Common myeloid progenitor, CD34-positive (primary cell): Measurements from ENCODE around the gene OSBPL9.
"Not testable (repeated sequence)": the region's sequence is repeated elsewhere in the genome, so short reads cannot be mapped to it uniquely, and the experiment has no call there.

Experiments
- CTCF ChIA-PET: fragments of 350-600 bp; sonication (Branson Sonifier 250); formaldehyde crosslinking; loops from one replicate; lab custom pipeline; 2021; ENCODE audit warnings: antibody characterized with exemption; lab: Charles Lee
- POLR2A ChIA-PET: fragments of 350-600 bp; sonication (Branson Sonifier 250); formaldehyde crosslinking; loops from one replicate; lab custom pipeline; 2021; ENCODE audit warnings: antibody characterized with exemption; lab: Charles Lee
- DNase-seq, 3 donors: peaks; one replicate each; pipeline versions ENCODE4 v3.0.0 to v3.0.0-alpha.2; 2013
- H3K27ac ChIP-seq, 2 experiments: 1 replicate in 1 of 2; 2 replicates in 1 of 2; pipeline ENCODE4 v1.7.0; 2013; ENCODE audit warnings: inconsistent platforms in 2 of 2, low read length in 2 of 2, mild to moderate bottlenecking in 2 of 2, low read depth in 1 of 2, moderate library complexity in 1 of 2; ENCODE audit not compliant: severe bottlenecking in 2 of 2, insufficient read depth in 1 of 2, poor library complexity in 1 of 2
- H3K27me3 ChIP-seq, 5 experiments: replicated peaks in 2 of 5; 1 replicate in 3 of 5; 2 replicates in 2 of 5; pipeline versions ENCODE4 v1.6.1 to v1.7.0; 2013; ENCODE audit warnings: low read length in 4 of 5, mild to moderate bottlenecking in 2 of 5, moderate library complexity in 2 of 5, inconsistent platforms in 1 of 5; ENCODE audit not compliant: insufficient read depth in 5 of 5, control insufficient read depth in 4 of 5
- H3K36me3 ChIP-seq, 4 experiments: 1 replicate in 2 of 4; 2 replicates in 2 of 4; pipeline versions ENCODE4 v1.6.1 to v1.7.0; 2013; ENCODE audit warnings: low read length in 3 of 4, control low read depth in 1 of 4, mild to moderate bottlenecking in 1 of 4; ENCODE audit not compliant: control insufficient read depth in 4 of 4, insufficient read depth in 4 of 4
- H3K4me1 ChIP-seq, 4 experiments: 1 replicate in 3 of 4; 2 replicates in 1 of 4; pipeline versions ENCODE4 v1.6.1 to v1.7.1; 2013; ENCODE audit warnings: low read length in 3 of 4, mild to moderate bottlenecking in 3 of 4, control low read depth in 1 of 4, inconsistent platforms in 1 of 4, moderate library complexity in 1 of 4; ENCODE audit not compliant: control insufficient read depth in 4 of 4, insufficient read depth in 4 of 4; ENCODE audit errors: control extremely low read depth in 1 of 4
- H3K4me3 ChIP-seq, 7 experiments: 1 replicate in 4 of 7; 2 replicates in 3 of 7; pipeline versions ENCODE4 v1.5.1 to v1.7.0; 2013; ENCODE audit warnings: mild to moderate bottlenecking in 7 of 7, low read length in 6 of 7, moderate library complexity in 6 of 7, inconsistent platforms in 2 of 7, low read depth in 2 of 7, control low read depth in 1 of 7; ENCODE audit not compliant: insufficient read depth in 4 of 7, control insufficient read depth in 1 of 7; ENCODE audit errors: extremely low read depth in 1 of 7
- H3K9me3 ChIP-seq, 5 experiments: 1 replicate in 4 of 5; 2 replicates in 1 of 5; pipeline versions ENCODE4 v1.6.1 to v1.7.1; 2013; ENCODE audit warnings: low read length in 4 of 5, mild to moderate bottlenecking in 2 of 5, inconsistent platforms in 1 of 5, low read depth in 1 of 5, moderate library complexity in 1 of 5; ENCODE audit not compliant: control insufficient read depth in 4 of 5, insufficient read depth in 2 of 5; ENCODE audit errors: control extremely low read depth in 1 of 5
- WGBS: methylation state at CpG from one replicate; pipeline ENCODE4 v1.1.5; 2013; ENCODE audit not compliant: insufficient coverage; 5-methylcytosine and 5-hydroxymethylcytosine counted together

OSBPL9 gene

DNA sequence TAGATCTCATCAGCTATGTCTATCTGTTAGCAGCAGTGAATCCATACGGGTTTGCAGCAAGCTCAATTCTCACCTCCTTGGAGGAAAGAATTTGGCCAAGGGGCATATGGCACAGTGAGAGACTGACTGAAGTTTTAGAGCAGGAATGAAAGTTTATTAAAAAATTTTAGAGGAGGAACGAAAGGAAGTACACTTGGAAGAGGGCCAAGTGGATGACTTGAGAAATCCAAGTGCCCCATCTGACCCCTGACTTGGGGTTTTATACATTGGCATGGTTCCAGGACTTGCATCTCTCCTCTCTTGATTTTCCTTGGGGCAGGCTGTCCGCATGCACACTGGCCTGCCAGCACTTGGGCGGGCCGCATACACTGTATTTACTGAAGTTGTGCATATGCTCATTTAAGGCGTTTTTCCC lies 9.2 kb upstream of the OSBPL9 start:
- no peaks in the 10 kb centered on the region for H3K36me3 ChIP-seq
- ChIA-PET POLR2A (no interaction called here), CTCF (interaction anchor here (1.8 kb wide), 1 partner anchor 16 kb away, joined by 4 read pairs; no protein-coding TSS in a partner anchor)
- peaks cover 5 to 22% (median 10%) of the 10 kb centered on the region in 4 experiments for H3K4me1 ChIP-seq
- no peaks in the 10 kb centered on the region for H3K9me3 ChIP-seq
- peak; percentile 46 to 78 (median 75) for DNase-seq
- no peak overlapping the region for H3K27ac ChIP-seq
- no peak overlapping the region for H3K4me3 ChIP-seq
- 8% methylated on average over 2 of the region's 6 CpGs for WGBS
- H3K27me3 ChIP-seq, result no peaks in the 10 kb centered on the region

DNA sequence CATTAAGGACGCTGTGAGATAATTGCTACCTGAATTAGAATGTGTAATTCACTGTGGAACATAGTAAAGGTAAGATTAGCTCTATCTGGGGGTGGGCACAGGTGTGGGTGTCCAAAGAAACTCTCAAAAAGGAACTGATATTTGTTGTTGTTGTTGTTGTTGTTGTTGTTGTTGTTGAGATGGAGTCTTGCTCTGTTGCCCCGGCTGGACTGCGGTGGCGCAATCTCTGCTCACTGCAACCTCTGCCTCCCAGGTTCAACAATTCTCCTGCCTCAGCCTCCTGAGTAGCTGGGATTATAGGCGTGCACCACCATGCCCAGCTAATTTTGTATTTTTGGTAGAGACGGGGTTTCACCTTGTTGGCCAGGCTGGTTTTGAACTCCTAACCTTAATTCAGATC lies 6.8 kb upstream of the OSBPL9 start:
- 100% methylated on average over 1 of the region's 6 CpGs for WGBS
- H3K4me3 ChIP-seq, H3K36me3 ChIP-seq, H3K27me3 ChIP-seq, H3K27ac ChIP-seq, DNase-seq, H3K9me3 ChIP-seq, POLR2A ChIA-PET: not testable (repeated sequence)
- CTCF ChIA-PET, result interaction anchor here (1.0 to 1.6 kb wide), 3 partner anchors 13 to 28 kb away, joined by 4 to 9 read pairs (median 4); no protein-coding TSS in a partner anchor
- peaks cover 5 to 22% (median 10%) of the 10 kb centered on the region in 4 experiments for H3K4me1 ChIP-seq

DNA sequence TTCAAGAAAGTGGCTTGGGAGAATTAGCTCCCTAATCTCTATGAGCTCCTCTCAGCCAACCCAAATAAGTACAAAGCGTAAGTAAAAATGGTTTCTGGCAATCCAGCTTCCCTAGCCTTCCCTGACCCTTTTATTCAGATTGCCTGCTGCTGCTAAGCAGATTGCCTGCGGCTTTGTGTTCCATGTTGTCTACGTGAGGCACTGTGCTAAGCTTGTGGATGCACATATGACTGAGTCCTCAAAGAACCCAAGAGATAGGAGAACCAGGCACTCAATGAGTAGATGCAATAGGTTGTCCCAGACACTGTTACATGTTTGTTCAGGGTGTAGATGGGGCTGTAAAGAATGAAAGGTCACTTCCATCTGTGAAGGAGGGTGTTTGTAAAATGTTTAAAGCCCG lies 6.3 kb upstream of the OSBPL9 start:
- DNase-seq, result no peak
- 90% methylated on average over 3 of the region's 4 CpGs for WGBS
- H3K4me3 ChIP-seq, result no peak overlapping the region
- no peaks in the 10 kb centered on the region for H3K27me3 ChIP-seq
- no peak overlapping the region for H3K27ac ChIP-seq
- CTCF ChIA-PET, result interaction anchor here (0.7 to 1.6 kb wide), 3 partner anchors 13 to 81 kb away, joined by 3 to 9 read pairs (median 4); no protein-coding TSS in a partner anchor
- POLR2A ChIA-PET, result no interaction called here
- no peaks in the 10 kb centered on the region for H3K36me3 ChIP-seq
- peaks cover 5 to 22% (median 10%) of the 10 kb centered on the region in 4 experiments for H3K4me1 ChIP-seq
- H3K9me3 ChIP-seq, result no peaks in the 10 kb centered on the region

DNA sequence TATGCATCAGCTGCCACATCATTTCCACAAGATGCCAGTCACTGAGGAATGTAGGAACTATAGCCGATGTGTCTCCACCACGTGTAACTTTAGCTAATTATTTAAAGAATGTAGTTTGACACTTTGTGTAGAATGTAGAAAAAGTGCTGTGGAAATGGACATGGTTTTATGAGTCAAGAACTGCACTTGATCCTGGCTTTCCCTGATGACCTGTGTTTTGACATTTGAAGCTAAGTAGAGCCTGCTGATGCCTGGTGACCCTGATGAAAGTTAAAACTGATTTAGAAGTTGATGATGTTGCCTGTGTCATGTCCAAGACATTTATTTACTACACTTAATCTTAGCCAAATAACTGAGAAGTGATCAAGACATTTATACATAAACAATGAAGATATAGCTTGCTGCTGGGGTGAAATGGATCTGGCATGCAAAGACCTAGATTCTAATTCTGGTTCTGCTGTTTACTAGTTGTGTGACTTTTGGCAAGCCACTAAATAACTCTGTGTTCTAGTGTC lies 4.4 kb upstream of the OSBPL9 start:
- no peak overlapping the region for H3K27ac ChIP-seq
- DNase-seq, result no peak
- no peak overlapping the region for H3K4me3 ChIP-seq
- no peaks in the 10 kb centered on the region for H3K27me3 ChIP-seq
- CTCF ChIA-PET, result no interaction called here
- WGBS, result 60% methylated on average over 2 of the region's 2 CpGs
- H3K4me1 ChIP-seq, result peaks cover 3 to 17% (median 12%) of the 10 kb centered on the region in 4 experiments
- H3K36me3 ChIP-seq, result no peaks in the 10 kb centered on the region
- H3K9me3 ChIP-seq, result no peaks in the 10 kb centered on the region
- POLR2A ChIA-PET, result no interaction called here

DNA sequence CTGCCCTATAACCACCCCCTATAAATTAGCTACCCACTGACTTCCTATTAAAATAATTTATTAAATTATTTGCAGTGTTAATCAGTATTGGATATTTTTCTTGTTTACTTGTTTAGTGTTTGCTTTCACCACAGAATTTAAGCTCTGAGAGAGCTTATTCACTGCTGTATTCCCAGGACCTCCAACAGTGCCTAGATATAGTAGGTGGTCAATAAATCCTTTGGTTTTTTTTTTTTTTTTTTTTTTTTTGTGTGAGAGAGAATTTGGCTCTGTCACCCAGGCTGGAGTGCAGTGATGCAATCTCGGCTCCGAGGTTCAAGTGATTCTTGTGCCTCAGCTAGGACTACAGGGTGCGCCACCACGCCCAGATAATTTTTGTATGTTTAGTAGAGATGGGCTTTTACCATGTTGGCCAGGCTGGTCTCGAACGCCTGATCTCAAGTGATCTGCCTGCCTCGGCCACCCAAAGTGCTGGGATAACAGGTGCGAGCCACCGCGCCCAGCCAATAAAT lies 1.1 kb upstream of the OSBPL9 start:
- 94% methylated on average over 10 of the region's 10 CpGs for WGBS
- no peaks in the 10 kb centered on the region for H3K27me3 ChIP-seq
- peak overlapping the region in 1 of 7 experiments; percentile 100 for H3K4me3 ChIP-seq
- CTCF ChIA-PET, result interaction anchor here (1.0 kb wide), 1 partner anchor 153 kb away, joined by 3 read pairs; no protein-coding TSS in a partner anchor
- no peak overlapping the region for H3K27ac ChIP-seq
- DNase-seq, result no peak
- H3K4me1 ChIP-seq, result peaks cover 5 to 26% (median 18%) of the 10 kb centered on the region in 4 experiments
- POLR2A ChIA-PET, result interaction anchor here (0.6 kb wide), 1 partner anchor 32 kb away, joined by 4 read pairs; no protein-coding TSS in a partner anchor
- no peaks in the 10 kb centered on the region for H3K36me3 ChIP-seq
- H3K9me3 ChIP-seq, result no peaks in the 10 kb centered on the region

DNA sequence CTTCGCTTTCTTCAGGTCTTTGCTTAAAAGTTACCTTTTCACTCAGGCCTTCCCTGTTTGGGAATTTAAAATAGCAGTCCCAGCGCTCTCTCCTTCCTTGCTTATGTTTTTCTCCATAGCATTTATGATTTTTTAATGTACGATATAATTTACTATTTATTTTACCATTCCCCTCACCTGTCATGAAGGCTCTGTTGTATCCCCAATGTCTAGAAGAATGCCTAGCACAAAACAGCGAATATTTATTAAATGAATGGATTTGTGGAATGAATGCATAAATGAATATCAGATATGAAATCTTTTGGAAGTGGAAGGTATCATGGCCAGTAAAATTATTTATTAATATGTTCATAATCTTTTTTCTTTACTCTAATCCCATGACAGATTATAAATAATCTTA lies 402 bp upstream of the OSBPL9 start:
- 91% methylated on average over 1 of the region's 4 CpGs for WGBS
- no peaks in the 10 kb centered on the region for H3K27me3 ChIP-seq
- H3K4me3 ChIP-seq, result peak overlapping the region in 6 of 7 experiments; percentile 39 to 100 (median 92)
- DNase-seq, result no peak
- no peaks in the 10 kb centered on the region for H3K9me3 ChIP-seq
- POLR2A ChIA-PET, result no interaction called here
- no peak overlapping the region for H3K27ac ChIP-seq
- CTCF ChIA-PET, result no interaction called here
- no peaks in the 10 kb centered on the region for H3K36me3 ChIP-seq
- H3K4me1 ChIP-seq, result peaks cover 5 to 26% (median 20%) of the 10 kb centered on the region in 4 experiments

DNA sequence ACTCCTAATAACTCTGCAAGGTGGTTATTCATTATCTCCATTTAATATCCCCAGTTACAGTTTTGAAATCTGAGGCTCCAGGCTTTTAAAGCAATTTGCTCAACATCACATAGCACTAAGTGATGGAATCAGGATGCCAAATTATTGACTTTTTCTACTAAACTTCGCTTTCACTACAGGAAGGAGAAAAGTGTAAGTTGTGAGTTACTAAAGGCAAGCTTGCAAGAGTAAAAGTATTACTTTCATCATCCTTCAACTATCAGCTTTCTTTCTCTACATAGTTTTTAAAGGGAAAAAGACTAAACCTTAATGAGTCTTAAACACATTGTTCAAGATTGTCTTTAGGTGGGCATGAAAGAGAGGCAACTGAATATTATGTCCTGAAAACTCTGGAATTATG lies 1.8 kb downstream of the OSBPL9 start:
- H3K27me3 ChIP-seq, result no peaks in the 10 kb centered on the region
- H3K36me3 ChIP-seq, result no peaks in the 10 kb centered on the region
- H3K4me3 ChIP-seq, result no peak overlapping the region
- peaks cover 25 to 47% (median 38%) of the 10 kb centered on the region in 4 experiments for H3K4me1 ChIP-seq
- CTCF ChIA-PET, result interaction anchor here (0.9 to 1.8 kb wide), 4 partner anchors 8 to 150 kb away, joined by 3 to 5 read pairs (median 3); no protein-coding TSS in a partner anchor
- POLR2A ChIA-PET, result no interaction called here
- no peak for DNase-seq
- H3K9me3 ChIP-seq, result no peaks in the 10 kb centered on the region
- no peak overlapping the region for H3K27ac ChIP-seq
- no CpG with 5 or more reads among the region's 1 CpG for WGBS
